Erythroblast (primary cell): Measurements from ENCODE around the gene F11.
"Not testable (repeated sequence)": the region's sequence is repeated elsewhere in the genome, so short reads cannot be mapped to it uniquely, and the experiment has no call there.

Experiments
- DNase-seq, 2 experiments: peaks; one replicate each; lab custom pipeline; 2025; lab: John Stamatoyannopoulos, UW
- GATA1 ChIP-seq: IDR thresholded peaks from 2 replicates; pipeline ENCODE4 v1.6.1; 2011; ENCODE audit warnings: low read depth, mild to moderate bottlenecking, control low read depth, low read length, moderate library complexity
- POLR2A ChIP-seq: IDR thresholded peaks from 2 replicates; pipeline ENCODE4 v1.6.1; 2011; ENCODE audit warnings: mild to moderate bottlenecking, low read length

The F11 gene

DNA sequence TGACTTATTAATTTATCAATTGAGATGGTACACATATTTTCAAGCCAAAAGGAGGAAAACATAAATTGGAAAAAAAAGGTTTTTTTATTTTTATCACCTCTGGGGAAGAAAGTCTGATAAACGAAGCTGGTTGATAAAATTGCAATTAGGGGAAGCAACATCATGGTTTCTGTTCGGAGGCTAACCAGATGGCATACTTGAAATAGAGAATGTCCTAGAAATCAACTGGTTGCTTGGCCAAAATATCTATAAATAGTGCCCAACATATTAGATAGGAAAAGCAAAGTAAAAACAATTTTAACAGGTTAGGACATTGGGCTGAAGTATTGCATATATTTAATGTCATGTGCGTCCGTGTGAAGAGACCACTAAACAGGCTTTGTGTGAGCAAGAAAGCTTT is 24.4 kb upstream of the F11 start:
- TF ChIP-seq GATA1 (no peak), POLR2A (no peak)

DNA sequence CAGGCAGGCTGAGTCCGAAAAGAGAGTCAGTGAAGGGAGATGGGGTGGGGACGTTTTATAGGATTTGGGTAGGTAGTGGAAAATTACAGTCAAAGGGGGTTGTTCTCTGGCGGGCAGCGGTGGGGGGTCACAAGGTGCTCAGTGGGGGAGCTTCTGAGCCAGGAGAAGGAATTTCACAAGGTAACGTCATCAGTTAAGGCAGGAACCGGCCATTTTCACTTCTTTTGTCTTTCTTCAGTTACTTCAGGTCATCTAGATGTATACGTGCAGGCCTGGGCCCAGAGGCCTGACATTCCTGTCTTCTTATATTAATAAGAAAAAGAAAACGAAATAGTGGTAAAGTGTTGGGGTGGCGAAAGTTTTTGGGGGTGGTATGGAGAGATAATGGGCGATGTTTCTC is 24.0 kb upstream of the F11 start:
- not testable (repeated sequence) for DNase-seq

More for the DNA sequence above, 24.4 kb upstream of the F11 start:
- no peak for DNase-seq

DNA sequence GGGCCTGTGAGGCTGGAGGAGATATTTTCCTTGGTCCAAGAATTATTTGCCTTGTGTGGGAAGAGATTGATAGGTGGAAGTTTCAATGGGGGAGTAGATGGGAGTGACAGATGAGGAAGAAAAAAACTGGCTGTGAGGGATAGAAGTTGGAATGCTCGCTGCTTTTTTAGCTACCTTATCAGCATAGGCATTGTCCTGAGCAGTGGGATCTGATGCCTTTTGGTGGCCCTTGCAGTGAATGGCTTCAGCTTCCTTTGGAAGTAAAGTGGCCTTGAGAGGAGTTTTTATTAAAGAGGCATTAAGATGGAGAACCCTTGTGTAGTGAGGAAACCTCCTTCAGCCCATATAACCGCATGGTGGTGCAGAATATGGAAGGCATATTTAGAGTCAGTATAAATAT is 22.7 kb upstream of the F11 start:
- TF ChIP-seq POLR2A (no peak), GATA1 (no peak)
- DNase-seq, result no peak

DNA sequence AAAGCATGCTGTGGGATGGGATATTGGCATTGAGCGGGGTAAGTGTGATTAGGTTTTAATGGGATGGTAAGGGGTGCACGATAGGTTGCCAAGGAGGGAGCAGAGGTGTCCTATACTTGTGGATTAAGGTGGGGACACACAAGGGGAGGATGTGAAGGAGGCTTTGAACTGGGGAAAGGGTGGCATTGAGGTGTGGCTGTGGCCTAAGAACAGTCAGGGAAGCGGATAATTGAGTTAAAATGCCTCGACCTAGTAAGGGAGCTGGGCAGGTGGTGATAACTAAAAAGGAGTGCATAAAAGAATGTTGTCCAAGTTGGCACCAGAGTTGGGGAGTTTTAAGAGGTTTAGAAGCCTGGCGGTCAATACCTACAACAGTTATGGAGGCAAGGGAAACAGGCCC is 21.2 kb upstream of the F11 start:
- TF ChIP-seq GATA1 (no peak), POLR2A (no peak)
- no peak for DNase-seq

DNA sequence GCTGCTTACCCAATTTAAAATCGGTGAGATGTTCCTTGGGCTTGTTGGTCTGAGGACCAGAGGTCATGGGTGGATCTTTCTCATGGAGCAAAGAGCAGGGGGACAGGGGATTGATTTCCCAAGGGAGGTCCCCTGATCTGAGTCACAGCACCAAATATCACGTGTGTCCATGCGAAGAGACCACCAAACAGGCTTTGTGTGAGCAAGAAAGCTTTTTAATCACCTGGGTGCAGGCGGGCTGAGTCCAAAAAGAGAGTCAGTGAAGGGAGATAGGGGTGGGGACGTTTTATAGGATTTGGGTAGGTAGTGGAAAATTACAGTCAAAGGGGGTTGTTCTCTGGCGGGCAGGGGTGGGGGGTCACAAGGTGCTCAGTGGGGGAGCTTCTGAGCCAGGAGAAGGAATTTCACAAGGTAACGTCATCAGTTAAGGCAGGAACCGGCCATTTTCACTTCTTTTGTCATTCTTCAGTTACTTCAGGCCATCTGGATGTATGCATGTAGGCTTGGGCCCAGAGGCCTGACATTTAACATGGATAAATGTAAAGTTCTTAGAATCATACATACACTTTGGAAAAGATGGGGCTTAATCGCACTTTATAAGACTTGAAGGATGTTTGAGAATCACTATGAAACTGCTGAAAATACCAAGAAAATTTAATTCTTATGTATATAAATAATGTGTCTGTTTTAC is 18.8 kb upstream of the F11 start:
- DNase-seq, result not testable (repeated sequence)

DNA sequence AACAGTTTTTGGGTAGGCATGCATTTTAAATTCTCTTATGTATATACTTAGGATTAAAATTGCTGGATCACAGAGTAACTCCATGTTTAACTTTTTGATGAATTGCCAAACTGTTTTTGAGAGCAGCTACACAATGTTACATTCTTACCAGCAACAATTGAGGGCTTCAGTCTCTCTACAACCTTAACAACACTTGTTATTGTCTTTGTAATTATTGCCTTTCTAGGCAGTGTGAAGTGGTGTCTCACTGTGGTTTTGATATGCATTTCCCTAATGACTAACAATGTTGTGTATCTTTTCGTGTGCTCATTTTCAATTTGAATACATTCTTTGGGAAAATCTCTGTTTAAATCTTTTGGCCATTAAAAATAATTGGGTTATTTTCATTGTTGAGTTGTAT is 17.3 kb upstream of the F11 start:
- no peak for TF ChIP-seq POLR2A
- TF ChIP-seq GATA1, result no peak
- no peak for DNase-seq

DNA sequence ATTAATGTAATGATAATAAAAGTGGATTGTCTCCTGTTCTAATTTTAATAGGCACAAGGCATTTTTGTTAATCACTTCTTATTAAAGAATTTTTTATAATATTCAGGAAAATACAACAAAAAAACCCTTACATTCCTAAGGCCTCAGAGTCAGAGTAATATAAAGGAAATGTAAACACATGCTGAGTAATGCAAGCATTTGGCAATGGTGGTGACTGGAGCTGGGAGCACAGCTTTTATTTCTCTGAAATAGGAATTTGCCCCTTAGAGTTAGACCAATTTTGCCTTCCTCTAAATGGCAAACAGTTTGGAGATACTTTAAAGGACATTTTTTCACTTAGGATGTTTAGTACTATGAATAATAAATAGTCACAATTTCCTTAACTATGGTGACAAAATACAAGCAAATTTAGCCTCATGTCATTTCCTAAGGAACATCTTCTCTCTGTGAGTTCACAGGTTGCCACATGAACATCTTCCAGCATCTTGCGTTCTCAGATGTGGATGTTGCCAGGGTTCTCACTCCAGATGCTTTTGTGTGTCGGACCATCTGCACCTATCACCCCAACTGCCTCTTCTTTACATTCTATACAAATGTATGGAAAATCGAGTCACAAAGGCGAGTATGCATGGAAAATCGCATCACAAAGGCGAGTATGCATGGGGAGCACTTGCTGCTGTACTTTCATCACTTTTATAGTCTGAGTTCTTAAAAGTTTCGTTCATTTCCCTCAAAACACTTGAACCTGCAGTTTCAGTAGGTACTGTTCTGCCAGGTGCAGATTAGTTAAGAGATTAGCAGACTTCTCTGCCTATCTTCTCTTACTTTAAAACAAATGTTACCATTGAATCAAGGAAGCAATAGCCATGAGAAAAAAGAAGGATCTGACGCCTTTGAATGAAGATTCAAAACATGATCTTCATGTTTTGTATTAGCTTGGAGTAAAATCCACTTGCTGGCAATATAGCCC is 15.9 kb upstream of the F11 start:
- TF ChIP-seq POLR2A (no peak), GATA1 (no peak)
- no peak for DNase-seq

DNA sequence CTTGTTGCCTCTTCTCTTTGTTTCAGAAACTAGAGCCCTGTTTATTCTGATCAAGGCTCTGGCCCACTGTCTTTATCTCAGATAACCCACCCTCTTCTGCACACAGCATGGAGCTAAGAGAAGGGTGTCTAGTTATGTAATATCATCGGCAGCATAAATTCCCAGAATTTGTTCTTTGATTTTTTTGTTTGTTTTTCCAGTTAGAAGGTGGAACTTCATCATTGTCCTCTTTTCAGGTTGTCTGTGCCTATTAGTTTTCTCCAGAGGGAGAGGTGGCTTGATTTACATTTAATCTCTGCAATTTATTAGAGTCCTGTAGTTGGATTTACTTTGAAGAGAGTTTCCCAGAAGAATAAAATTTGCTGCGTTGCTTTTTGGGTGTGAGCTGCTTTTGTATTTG is 15.2 kb upstream of the F11 start:
- TF ChIP-seq GATA1 (no peak), POLR2A (no peak)
- DNase-seq, result no peak

DNA sequence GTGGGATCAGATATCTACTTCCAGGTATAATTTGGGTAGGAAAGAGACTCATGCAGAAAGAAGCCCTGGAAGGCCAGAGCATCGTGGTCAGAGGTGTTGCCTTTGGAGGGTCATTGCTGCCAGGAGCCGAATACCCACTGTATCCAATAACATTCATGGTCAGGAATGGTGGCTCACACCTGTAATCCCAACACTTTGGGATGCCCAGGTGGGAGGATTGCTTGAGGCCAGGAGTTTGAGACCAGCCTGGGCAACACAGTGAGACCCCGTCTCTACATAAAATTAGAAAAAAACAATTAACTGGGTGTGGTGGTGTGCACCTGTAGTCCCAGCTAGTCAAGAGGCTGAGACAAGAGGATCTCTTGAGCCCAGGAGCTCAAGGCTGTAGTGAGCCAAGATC is 10.9 kb upstream of the F11 start:
- DNase-seq, result no peak
- TF ChIP-seq POLR2A, result no peak
- TF ChIP-seq GATA1, result no peak

DNA sequence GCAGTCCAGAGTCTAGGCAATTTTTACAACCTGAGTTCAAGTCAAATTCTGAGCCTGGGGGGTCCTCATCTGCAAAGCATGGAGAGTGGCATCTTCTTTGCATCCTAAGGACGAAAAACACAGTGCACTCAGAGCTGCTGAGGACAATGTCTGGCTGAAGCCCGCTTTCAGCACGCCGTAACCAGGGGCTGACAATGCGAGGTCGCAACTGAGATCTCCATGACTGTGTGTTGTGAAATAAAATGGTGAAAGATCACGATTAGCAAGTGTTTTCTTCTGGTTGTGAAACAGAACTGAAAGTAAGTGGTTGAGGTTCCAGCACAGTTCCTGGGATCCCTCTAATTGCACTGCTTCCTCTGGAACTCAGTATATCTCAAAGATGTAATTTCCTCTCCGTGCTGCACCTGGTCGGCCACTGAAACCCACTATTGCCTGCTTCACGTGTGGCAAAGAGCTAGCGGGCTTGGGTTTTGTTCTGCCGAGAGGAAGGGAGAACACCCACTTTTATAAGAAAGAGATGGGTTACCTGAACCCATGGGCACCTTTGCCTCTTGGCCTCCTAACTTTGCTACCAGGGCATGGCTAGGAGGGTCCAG is 7.7 kb upstream of the F11 start:
- DNase-seq, result no peak
- TF ChIP-seq GATA1, result no peak
- TF ChIP-seq POLR2A, result no peak

DNA sequence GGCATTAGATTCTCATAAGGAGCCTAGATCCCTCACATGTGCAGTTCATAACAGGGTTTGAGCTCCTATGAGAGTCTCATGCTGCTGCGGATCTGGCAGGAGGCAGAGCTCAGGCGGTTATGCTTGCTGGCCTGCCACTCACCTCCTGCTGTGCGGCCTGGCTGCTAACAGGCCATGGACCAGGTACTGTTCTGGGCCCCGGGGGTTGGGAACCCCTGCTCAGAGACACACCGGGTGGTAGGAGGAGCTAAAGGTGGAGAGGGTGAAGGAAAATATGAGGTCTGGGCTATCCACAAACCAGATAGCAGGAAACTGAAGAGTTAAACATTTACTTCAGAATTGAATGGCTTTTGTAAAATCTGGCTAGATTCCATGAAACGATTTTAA is 5.9 kb upstream of the F11 start:
- no peak for DNase-seq
- TF ChIP-seq GATA1 (no peak), POLR2A (no peak)

DNA sequence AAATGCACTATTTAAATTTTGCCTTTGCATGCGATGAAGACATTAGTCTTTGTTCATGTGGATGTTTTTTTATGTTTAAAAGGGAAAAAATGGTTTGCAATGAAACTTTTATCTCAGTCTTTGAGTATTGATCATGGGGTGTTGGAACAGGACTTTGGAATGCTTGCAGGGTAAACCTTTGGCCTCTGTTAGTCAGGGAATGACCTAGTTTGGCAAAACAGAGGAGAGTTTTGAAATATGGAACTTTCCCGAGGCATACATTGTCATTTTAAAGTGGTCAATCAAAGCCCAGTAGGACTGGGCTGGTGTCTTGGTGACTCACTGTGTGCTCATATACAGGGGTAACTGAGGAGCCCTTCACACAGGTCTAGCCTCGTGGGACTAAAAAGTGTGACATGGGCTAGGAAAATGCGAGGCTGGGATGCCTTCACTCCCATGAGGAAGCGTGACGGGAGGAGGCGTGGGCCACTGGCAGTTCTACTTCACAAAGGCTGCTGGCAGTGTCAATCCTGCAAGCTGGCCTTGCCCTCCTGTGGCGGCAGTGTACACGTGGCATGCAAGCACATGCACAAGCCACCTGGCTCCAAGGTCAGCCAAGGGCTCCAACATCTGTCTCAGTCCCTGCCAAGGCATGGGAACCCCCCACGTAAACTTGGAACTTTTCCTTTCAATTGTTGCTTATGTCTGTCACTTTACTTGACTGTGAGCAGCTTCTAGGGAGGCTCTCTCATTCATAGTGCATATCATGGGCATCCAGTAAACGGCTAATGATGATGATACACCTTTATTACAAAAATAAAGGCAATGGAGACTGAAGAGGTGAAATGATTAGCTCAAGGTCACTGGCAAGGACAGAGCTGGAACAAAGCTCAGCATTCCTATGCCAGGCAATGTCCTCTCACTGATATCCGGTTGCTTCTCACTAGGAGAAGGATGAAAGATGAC is 5.2 kb upstream of the F11 start:
- DNase-seq, result no peak
- TF ChIP-seq POLR2A (no peak), GATA1 (no peak)

DNA sequence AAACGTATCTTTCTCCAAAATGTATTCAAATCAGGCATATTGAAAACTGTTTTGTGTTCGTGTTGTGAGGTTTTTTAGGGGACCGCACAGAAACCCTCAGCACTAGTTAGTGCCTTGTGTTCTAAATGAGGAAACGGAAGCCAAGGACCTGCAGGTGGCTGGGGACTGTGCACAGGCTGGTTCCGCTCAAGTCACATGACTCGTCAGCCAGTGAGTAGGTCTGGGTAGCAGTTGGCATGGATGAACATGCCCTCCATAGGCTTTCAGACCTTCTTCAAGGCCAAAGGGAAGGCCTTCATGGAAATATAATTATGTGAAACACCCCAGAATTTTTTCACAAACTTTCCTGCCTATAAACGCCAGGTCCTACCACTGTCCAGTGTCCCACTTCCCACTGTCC is 1.3 kb upstream of the F11 start:
- TF ChIP-seq GATA1 (no peak), POLR2A (no peak)

DNA sequence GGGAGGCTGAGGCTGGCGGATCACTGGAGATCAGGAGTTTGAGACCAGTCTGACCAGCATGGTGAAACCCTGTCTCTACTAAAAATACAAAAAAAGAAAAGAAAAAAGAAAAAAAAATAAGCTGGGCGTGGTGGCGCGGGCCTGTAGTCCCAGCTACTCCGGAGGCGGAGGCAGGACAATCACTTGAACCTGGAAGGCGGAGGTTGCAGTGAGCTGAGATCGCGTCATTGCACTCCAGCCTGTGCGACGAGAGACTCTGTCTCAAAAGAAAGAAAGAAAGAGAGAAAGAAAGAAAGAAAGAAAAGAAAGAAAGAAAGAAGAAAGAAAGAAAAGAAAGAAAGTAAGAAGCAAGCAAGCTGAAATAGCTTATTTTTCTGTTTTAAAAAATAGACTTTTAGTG is 739 bp upstream of the F11 start:
- DNase-seq, result not testable (repeated sequence)

More for the DNA sequence above, 1.3 kb upstream of the F11 start:
- DNase-seq, result no peak
